ENCODE data around the gene CCNQ.

- no peak for TF ChIP-seq CTCF (conservative IDR thresholded peaks at IDR 0.05)
- no peak for TF ChIP-seq ZFX (IDR thresholded peaks at IDR 0.05)
These were observed 13.5 kb upstream of the CCNQ start for GRCh38 chrX:153612413-153612812.
